Fibroblast of pulmonary artery (primary cell): Measurements from ENCODE around the gene PRRX2.

Experiments used
- DNase-seq: peaks from one replicate; pipeline ENCODE4 v3.0.0-alpha.2; 2010; ENCODE audit warnings: low read depth
- H3K4me3 ChIP-seq: replicated peaks from 2 replicates; pipeline ENCODE4 v1.5.1; 2011; ENCODE audit warnings: low read depth, mild to moderate bottlenecking, control low read depth, low read length, moderate library complexity
- TF ChIP-seq, protein P1 (sequence below): IDR thresholded peaks from 2 replicates; pipeline ENCODE4 v1.5.1; 2011; ENCODE audit warnings: mild to moderate bottlenecking, control low read depth, low read length, inconsistent platforms; ENCODE audit errors: missing control alignments

PRRX2 gene

GRCh38 chr9:129641750-129642585, 23.5 kb upstream of the PRRX2 start, which contains the start of gene ASB6:
Gene ASB6 (minus strand): TSS chr9:129642151. CDS start chr9:129641999, 152 bp downstream.
- TF ChIP-seq, protein P1, sequence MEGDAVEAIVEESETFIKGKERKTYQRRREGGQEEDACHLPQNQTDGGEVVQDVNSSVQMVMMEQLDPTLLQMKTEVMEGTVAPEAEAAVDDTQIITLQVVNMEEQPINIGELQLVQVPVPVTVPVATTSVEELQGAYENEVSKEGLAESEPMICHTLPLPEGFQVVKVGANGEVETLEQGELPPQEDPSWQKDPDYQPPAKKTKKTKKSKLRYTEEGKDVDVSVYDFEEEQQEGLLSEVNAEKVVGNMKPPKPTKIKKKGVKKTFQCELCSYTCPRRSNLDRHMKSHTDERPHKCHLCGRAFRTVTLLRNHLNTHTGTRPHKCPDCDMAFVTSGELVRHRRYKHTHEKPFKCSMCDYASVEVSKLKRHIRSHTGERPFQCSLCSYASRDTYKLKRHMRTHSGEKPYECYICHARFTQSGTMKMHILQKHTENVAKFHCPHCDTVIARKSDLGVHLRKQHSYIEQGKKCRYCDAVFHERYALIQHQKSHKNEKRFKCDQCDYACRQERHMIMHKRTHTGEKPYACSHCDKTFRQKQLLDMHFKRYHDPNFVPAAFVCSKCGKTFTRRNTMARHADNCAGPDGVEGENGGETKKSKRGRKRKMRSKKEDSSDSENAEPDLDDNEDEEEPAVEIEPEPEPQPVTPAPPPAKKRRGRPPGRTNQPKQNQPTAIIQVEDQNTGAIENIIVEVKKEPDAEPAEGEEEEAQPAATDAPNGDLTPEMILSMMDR = peak; percentile 53
- DNase-seq = peak; percentile 98
- H3K4me3 ChIP-seq = peak within 1 kb of the TSS; percentile 90

GRCh38 chr9:129643706-129644105, 21.7 kb upstream of the PRRX2 start:
- TF ChIP-seq, protein P1 = no peak
- no peak for DNase-seq
- no peak overlapping the region for H3K4me3 ChIP-seq

- no peak for DNase-seq
- TF ChIP-seq, protein P1 = no peak
- no peak overlapping the region for H3K4me3 ChIP-seq
Measured at GRCh38 chr9:129644365-129644764, 21.1 kb upstream of the PRRX2 start.

GRCh38 chr9:129644902-129645301, 20.5 kb upstream of the PRRX2 start:
- DNase-seq = no peak
- TF ChIP-seq, protein P1 = no peak
- no peak overlapping the region for H3K4me3 ChIP-seq

GRCh38 chr9:129646252-129646651, 19.2 kb upstream of the PRRX2 start:
- no peak for DNase-seq
- TF ChIP-seq, protein P1 = no peak
- no peak overlapping the region for H3K4me3 ChIP-seq

DNA sequence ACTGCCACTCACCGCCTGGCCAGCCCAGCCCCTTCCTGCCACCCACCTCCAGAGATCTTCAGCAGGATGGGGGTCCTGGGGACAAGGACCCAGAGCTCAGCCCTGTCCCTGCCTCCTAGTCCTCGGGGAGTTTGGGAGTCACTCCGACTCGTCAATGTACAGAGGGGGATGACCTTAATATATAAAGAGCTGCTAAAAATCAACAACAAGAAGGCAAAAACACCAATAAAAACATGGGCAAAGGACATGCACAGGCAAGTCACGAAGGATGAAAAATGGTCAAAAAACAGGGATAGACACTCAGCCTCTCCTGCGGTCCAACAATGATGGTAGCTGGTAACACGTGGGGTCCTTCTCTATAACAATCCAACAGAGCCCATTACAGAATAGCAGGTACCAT, 18.8 kb upstream of the PRRX2 start:
- no peak for DNase-seq
- TF ChIP-seq, protein P1 = no peak
- H3K4me3 ChIP-seq = no peak overlapping the region

- H3K4me3 ChIP-seq = no peak overlapping the region
- no peak for DNase-seq
- TF ChIP-seq, protein P1 = no peak
Measured at GRCh38 chr9:129647635-129648034, 17.8 kb upstream of the PRRX2 start.
